Bronchial epithelial cell (primary cell): ENCODE measurements around the gene CCDC124. TPM values are rescaled to one million over a fixed set of nuclear protein-coding genes. Genes with fewer than 3 reads are reported as not detected.
"Not testable (repeated sequence)": the region's sequence is repeated elsewhere in the genome, so short reads cannot be mapped to it uniquely, and the experiment has no call there.

Source experiments
- DNase-seq: peaks from one replicate; pipeline ENCODE4 v3.0.0-alpha.2; 2010; ENCODE audit warnings: low read depth
- FAIRE-seq: peaks from 2 replicates; lab custom pipeline; 2011; peaks lifted over from hg19 to GRCh38; lab: Jason Lieb, UNC
- H3K27me3 ChIP-seq: 2 replicates; pipeline ENCODE4 v1.5.1; 2011; ENCODE audit warnings: low read length; ENCODE audit not compliant: control insufficient read depth, insufficient read depth
- H3K36me3 ChIP-seq: 2 replicates; pipeline ENCODE4 v1.5.1; 2011; ENCODE audit warnings: low read length; ENCODE audit not compliant: control insufficient read depth, insufficient read depth
- H3K4me3 ChIP-seq: 2 replicates; pipeline ENCODE4 v1.5.1; 2011; ENCODE audit warnings: mild to moderate bottlenecking, low read depth, low read length, control low read depth
- total RNA-seq: library from RNA; depleted of rRNA; stranded (reverse); fragments of >200 nt; gene quantifications from 2 replicates; pipeline ENCODE4 v1.2.1, GENCODE V29; 2014
- TF ChIP-seq, protein P1 (sequence below): IDR thresholded peaks from 2 replicates; pipeline ENCODE4 v1.5.1; 2011; ENCODE audit warnings: mild to moderate bottlenecking, moderate library complexity, low read length, control low read depth, inconsistent platforms; ENCODE audit not compliant: insufficient read depth, severe bottlenecking

The CCDC124 gene
- total RNA-seq, 1 donor from 2014 or later: 37.9 TPM

DNA sequence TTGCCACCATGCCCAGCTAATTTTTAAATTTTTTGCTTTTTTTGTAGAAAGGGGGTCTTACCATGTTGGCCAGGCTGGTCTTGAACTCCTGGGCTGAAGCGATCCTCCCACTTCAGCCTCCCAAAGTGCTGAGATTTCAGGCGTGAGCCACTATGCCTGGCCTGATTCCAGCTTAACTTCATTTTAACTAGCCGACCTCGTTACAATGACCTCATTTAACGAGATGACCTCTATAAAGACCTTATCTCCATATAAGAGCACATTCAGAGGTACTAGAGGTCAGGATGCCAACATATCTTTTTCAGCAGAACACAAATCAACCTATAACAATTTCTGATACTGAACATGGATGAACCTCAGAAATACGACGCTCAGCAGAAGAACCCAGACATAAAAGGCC, 44.7 kb downstream of the CCDC124 start:
- no peak for DNase-seq
- TF ChIP-seq, protein P1, sequence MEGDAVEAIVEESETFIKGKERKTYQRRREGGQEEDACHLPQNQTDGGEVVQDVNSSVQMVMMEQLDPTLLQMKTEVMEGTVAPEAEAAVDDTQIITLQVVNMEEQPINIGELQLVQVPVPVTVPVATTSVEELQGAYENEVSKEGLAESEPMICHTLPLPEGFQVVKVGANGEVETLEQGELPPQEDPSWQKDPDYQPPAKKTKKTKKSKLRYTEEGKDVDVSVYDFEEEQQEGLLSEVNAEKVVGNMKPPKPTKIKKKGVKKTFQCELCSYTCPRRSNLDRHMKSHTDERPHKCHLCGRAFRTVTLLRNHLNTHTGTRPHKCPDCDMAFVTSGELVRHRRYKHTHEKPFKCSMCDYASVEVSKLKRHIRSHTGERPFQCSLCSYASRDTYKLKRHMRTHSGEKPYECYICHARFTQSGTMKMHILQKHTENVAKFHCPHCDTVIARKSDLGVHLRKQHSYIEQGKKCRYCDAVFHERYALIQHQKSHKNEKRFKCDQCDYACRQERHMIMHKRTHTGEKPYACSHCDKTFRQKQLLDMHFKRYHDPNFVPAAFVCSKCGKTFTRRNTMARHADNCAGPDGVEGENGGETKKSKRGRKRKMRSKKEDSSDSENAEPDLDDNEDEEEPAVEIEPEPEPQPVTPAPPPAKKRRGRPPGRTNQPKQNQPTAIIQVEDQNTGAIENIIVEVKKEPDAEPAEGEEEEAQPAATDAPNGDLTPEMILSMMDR: no peak
- FAIRE-seq: no peak

DNA sequence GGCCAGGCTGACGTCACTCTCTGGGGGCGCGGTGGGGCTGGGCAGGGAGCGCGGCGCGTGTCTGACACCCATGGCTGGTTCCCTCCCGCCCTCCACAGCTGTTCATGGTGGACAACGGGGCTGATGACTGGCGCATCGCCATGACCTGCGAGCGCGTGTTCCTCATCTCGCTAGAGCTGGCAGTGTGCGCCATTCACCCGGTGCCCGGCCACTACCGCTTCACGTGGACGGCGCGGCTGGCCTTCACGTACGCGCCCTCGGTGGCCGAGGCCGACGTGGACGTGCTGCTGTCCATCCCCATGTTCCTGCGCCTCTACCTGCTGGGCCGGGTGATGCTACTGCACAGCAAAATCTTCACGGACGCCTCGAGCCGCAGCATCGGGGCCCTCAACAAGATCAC, 48.8 kb downstream of the CCDC124 start:
- no peaks in the 10 kb centered on the region for H3K36me3 ChIP-seq
- no peak for FAIRE-seq

More for the DNA sequence above, 44.7 kb downstream of the CCDC124 start:
- H3K4me3 ChIP-seq: no peak overlapping the region
- H3K36me3 ChIP-seq: no peaks in the 10 kb centered on the region
- no peaks in the 10 kb centered on the region for H3K27me3 ChIP-seq

DNA sequence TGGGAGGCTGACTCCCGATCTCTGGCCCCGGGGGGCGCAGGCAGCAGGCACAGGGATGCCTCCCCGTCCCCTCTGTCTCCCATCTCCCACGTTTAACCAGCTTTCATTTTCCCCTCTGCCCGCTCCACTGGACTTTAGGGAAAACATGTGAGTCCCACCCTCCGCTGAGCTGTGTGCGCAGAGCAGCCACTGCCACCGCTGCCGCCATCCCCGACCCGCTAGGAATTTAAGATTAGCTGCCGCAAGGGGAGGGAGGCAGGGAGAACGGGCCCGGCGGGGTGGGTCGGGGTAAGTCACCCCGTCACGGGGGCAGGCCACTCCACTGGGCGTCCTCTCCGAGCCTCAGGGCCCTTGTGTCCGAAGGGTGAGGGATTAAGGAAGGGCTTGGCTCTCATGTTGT, 49.6 kb downstream of the CCDC124 start:
- FAIRE-seq (no peak), DNase-seq (no peak)
- H3K4me3 ChIP-seq: no peak overlapping the region
- H3K36me3 ChIP-seq: no peaks in the 10 kb centered on the region
- TF ChIP-seq, protein P1: no peak
- no peaks in the 10 kb centered on the region for H3K27me3 ChIP-seq

More for the DNA sequence above, 48.8 kb downstream of the CCDC124 start:
- no peaks in the 10 kb centered on the region for H3K27me3 ChIP-seq
- no peak overlapping the region for H3K4me3 ChIP-seq
- DNase-seq: no peak
- TF ChIP-seq, protein P1: no peak

DNA sequence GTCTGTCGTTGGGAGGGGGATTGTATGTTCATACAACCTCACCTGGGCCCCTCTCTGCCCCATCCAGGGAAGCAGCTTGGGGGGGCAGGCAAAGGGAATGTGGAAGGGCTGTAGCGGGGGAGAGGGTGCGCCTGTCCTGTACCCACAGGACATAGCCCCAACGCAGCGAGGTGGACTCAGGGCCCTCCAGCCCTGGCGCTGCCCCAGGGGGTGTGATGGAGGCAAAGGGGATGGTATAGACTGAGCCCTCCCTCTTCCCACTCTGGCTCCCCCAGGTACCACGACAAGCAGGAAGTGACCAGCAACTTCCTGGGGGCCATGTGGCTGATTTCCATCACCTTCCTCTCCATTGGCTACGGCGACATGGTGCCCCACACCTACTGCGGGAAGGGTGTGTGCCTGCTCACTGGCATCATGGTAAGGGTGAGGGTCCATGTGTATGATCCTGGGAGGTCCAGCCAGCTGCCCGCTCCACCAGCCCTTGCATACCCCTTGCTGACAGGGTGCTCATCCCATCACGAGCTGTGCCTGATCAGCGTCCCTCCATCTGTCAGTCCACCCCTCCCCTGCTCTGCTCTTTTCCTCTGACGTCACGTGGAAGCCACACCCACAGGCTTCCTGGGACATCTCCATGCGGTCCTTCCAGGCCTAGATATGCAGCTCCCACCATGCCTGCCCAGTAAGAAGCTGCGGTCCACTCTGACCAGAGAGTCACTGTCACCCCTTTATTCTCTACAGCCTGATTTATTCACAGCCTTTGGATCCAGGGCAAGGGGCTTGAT, 52.4 kb downstream of the CCDC124 start:
- FAIRE-seq (peak; percentile 68), DNase-seq (no peak)
- H3K27me3 ChIP-seq: no peaks in the 10 kb centered on the region

DNA sequence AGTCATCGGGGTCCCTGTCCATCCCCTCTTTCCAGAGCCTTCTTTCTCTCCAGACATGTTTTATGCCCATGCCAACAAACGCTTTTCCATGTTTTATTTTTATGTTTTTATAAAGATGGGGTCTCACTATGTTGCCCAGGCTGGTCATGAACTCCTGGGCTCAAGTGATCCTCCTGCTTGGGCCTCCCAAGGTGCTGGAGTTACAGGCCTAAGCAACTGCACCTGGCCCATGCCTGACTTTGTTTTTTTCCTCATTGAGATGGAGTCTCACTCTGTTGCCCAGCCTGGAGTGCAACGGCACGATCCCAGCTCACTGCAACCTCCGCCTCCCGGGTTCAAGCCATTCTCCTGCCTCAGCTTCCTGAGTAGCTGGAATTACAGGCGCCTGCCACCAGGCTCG, 53.8 kb downstream of the CCDC124 start:
- DNase-seq, FAIRE-seq, H3K27me3 ChIP-seq, H3K36me3 ChIP-seq, H3K4me3 ChIP-seq: not testable (repeated sequence)

More for the DNA sequence above, 52.4 kb downstream of the CCDC124 start:
- H3K36me3 ChIP-seq: no peaks in the 10 kb centered on the region
- TF ChIP-seq, protein P1: no peak
- no peak overlapping the region for H3K4me3 ChIP-seq

DNA sequence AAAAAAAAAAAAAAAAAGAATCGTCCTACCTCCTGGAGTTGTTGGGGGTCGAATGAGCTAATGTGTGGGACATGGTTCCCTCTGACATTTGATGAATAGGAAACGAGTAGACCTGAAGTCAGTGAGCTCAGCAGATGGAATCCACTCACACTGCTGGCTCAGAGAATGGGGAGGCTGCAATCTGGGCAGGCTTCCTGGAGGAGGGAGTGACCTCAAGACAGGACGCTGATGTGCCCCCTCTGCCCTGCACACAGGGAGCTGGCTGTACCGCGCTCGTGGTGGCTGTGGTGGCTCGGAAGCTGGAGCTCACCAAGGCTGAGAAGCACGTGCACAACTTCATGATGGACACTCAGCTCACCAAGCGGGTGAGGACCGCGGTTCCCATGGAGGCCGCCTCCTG, 55.3 kb downstream of the CCDC124 start:
- H3K4me3 ChIP-seq: no peak overlapping the region
- no peaks in the 10 kb centered on the region for H3K36me3 ChIP-seq
- DNase-seq (no peak), FAIRE-seq (no peak)
- TF ChIP-seq, protein P1: no peak
- no peaks in the 10 kb centered on the region for H3K27me3 ChIP-seq
